GM12891 (cell line): ENCODE data around the gene NDUFS4.
A peak's percentile ranks its signal among the peaks of the same experiment; 100 is the strongest.
"Not testable (repeated sequence)": the region's sequence is repeated elsewhere in the genome, so short reads cannot be mapped to it uniquely, and the experiment has no call there.

Experiments
- DNase-seq: peaks from one replicate; pipeline ENCODE4 v3.0.0; 2011; ENCODE audit warnings: low spot score; ENCODE audit not compliant: insufficient read length
- FAIRE-seq: peaks from 2 replicates; lab custom pipeline; 2011; peaks lifted over from hg19 to GRCh38; lab: Jason Lieb, UNC
- PAX5 ChIP-seq: IDR thresholded peaks from 2 replicates; pipeline ENCODE4 v1.6.1; 2011; ENCODE audit warnings: low read length, moderate library complexity, mild to moderate bottlenecking; ENCODE audit not compliant: insufficient read depth, severe bottlenecking
- POLR2A ChIP-seq: IDR thresholded peaks from 2 replicates; pipeline ENCODE4 v1.6.1; 2011; ENCODE audit warnings: low read depth, low read length, control low read depth
- POLR2AphosphoS5 ChIP-seq: IDR thresholded peaks from 2 replicates; pipeline ENCODE4 v1.6.1; 2011; ENCODE audit warnings: low read depth, low read length, control low read depth
- POU2F2 ChIP-seq: IDR thresholded peaks from 2 replicates; pipeline ENCODE4 v1.6.1; 2011; ENCODE audit warnings: low read depth, mild to moderate bottlenecking, control low read depth, low read length, moderate library complexity
- SPI1 ChIP-seq: IDR thresholded peaks from 2 replicates; pipeline ENCODE4 v1.6.1; 2011; ENCODE audit warnings: low read depth, low read length, control low read depth
- TAF1 ChIP-seq: IDR thresholded peaks from 2 replicates; pipeline ENCODE4 v1.6.1; 2011; ENCODE audit warnings: low read depth, low read length, control low read depth

The NDUFS4 gene

DNA sequence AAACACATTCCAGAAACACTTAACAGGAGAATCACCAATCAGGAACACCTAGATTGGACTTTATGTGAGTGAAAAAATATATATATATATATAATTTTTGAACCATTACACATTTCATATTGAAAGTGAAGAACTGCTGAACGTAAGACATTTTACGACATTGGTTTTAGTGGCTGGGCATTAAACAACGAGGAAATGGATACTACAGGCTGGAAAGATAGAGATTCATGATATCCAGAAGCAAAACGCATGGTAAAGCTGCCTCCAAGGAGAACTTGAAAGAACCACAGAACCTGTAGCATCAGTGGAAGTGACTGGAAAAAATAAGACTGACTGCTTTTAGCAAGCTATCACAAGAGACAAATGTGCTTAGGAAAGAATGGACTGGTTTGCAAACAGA lies 13.2 kb upstream of the NDUFS4 start:
- FAIRE-seq (no peak), DNase-seq (no peak)
- TF ChIP-seq POLR2A (no peak), POLR2AphosphoS5 (no peak)

DNA sequence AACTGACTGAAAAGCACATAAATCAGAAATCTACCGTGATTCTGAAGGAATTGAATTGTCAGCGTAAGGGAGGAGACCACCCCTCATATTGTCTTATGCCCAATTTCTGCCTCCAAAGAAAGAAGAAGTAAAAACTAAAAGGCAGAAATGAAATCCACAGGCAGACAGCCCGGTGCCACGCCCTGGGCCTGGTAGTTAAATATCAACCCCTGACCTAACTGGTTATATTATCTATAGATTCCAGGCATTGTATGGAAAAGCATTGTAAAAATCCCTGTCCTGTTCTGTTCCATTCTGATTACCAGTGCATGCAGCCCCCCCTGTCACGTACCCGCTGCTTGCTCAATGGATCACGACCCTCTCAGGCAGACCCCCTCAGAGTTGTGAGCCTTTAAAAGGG lies 11.9 kb upstream of the NDUFS4 start:
- DNase-seq, FAIRE-seq: not testable (repeated sequence)

DNA sequence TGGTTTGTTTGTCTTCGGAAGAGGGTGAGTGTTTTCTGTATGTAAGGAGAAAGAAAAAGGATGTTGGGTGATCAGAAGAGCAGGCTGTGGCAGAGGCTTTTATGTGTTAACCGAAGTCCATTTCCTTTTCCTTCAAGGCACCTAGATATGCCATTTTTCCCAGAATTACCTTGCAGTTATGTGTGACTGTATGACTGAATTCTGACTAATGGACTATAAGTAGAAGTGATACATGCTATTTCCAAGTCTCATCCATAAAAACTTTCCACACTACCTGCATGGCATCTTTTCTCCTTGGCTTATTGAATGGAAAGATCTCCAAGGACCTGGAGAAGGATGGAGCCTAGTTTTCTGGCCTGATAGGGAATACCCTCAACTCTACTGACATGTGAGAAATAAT lies 10.6 kb upstream of the NDUFS4 start:
- FAIRE-seq (no peak), DNase-seq (no peak)
- TF ChIP-seq PAX5 (no peak), POLR2A (no peak), TAF1 (no peak), SPI1 (no peak), POLR2AphosphoS5 (no peak), POU2F2 (no peak)

DNA sequence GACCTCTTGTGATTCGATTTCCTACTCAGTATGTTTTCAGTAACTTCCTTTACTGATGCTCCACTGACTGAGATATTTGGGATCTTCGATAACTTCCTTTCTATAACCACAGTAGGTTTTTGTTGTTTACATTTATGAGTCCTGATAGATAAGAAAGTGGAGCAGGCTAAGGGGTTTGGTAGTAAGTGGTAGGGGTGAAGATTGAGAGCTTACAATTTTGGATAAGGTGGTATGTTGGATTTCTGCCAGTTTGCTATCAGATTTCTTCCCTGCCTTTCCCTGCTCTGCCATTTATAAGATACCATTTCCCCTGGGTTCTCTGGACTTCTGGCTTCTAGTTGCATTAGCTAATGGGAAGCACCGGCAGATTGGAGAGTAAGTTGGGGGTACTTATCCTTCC lies 7.9 kb upstream of the NDUFS4 start:
- TF ChIP-seq PAX5 (no peak), TAF1 (no peak), SPI1 (no peak), POU2F2 (no peak), POLR2AphosphoS5 (no peak), POLR2A (no peak)
- DNase-seq (no peak), FAIRE-seq (no peak)

DNA sequence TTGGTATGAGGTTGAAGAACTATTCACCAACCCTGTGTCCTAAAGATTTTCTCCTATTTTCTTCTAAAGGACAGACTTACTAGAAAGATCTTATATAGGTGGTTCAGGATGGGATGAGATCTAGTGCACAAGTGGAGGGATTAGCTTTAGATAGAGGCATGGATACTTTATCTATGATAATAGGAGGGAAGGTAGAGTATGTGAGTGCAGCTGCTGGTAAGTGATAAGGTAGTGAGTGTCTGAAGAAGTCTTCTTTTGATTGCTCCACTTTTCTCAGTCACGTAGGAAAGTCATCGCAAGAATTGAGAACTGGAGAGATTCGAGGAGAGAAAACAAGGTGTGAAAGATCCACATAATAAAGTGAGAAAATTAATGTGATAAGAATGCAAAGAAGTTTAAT lies 6.0 kb upstream of the NDUFS4 start:
- no peak for FAIRE-seq
- TF ChIP-seq POU2F2 = no peak
- no peak for TF ChIP-seq POLR2AphosphoS5
- TF ChIP-seq PAX5 = no peak
- no peak for TF ChIP-seq SPI1
- TF ChIP-seq TAF1 = no peak
- no peak for TF ChIP-seq POLR2A

DNA sequence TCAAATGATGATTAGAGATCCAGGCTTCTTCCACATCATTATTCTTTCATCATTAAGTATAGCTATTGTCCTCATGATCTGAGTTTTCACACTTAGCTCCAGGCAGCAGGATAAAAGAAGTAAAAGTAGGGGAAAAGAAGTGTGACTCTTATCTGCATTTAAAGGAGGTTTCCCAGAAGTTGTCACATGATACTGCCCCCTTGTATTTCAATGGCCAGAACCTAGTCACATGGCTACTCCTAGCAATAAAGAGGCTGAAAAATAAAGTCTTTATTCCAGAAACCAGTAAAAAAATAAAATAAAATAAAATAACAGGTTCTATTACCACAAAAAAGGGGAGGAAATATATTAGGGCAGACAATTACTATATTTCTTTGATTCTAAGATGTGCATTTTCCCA lies 5.3 kb upstream of the NDUFS4 start:
- no peak for DNase-seq
- FAIRE-seq = no peak
- TF ChIP-seq POLR2A (no peak), TAF1 (no peak), POLR2AphosphoS5 (no peak), POU2F2 (no peak), SPI1 (no peak), PAX5 (no peak)

More for the DNA sequence above, 6.0 kb upstream of the NDUFS4 start:
- no peak for DNase-seq

DNA sequence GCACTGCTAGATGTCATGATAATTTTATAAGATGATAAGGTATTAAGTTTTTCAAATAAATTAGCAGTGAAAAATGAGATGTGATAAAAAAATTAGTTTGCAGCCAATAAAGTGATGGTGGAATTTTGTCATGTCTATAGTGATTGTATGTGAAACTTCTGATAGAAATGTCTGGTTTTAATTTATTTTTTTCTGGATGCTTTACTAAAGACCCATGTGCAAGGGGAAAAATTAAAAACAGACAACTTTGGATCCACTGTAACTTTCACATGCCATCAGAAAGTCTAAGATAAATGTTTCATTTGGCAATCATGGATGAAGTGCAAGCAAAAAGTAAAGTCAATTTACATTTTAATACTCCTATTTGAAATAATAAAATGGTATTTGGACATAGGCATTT lies 4.4 kb upstream of the NDUFS4 start:
- DNase-seq (no peak), FAIRE-seq (no peak)
- TF ChIP-seq SPI1 = no peak
- no peak for TF ChIP-seq POU2F2

DNA sequence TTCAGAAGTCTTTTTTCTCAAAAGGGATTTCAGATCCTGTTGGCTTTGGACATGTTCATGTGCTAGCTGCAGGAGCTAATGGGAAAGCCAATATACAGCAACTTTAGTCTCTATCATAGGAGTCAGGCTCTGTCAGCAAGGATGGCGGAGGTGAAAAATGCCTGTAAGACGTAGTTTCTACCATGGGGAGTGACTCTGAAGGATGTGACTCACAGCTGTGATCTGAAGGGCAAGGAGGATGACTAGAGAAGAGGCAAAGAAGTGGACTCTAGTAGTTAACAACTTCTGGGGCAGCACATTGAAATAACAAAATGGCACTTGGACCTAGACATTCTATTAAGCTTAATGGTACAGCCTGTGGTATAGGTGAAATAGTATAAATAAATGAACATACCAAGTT lies 3.1 kb upstream of the NDUFS4 start:
- DNase-seq = no peak
- no peak for TF ChIP-seq PAX5
- no peak for FAIRE-seq

DNA sequence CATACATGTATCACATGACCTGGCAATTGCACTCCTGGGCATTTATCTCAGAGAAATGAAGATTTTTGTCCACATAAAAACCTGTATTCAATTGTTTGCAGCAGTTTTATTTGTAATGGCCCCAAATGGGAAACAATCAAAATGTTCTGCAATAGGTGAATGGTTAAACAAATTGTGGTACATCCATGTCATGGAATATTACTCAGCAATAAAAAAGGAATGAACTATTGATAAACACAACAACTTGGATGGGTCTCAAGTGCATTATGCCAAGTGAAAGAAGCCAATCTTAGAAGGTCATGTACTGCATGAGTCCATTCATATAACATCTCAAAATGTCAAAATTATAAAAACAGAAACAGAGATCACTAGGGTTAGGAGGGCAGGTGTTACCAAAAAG lies 1.5 kb upstream of the NDUFS4 start:
- DNase-seq = no peak
- TF ChIP-seq TAF1 (no peak), POLR2AphosphoS5 (no peak), PAX5 (no peak), SPI1 (no peak), POLR2A (no peak), POU2F2 (no peak)
- peak; percentile 13 for FAIRE-seq

DNA sequence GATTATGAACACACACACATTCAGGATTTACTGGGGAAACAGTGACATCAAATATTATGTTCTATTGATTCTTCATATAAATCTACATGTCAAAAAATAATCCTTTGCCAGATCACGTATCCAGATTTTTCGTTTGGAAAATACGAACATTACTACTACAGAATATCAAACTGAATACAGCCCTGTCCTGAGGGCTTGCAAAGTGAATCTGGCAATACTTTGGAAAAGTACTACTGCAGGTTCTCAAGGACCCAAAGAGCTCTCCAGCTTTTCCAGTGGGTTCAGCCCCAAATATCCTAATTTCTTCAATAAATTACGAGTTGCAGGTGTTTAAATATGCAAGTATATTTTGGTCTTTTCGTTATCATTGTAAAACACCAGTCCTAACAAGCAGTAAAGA lies 411 bp upstream of the NDUFS4 start:
- no peak for FAIRE-seq
- no peak for TF ChIP-seq POLR2AphosphoS5
- no peak for TF ChIP-seq TAF1
- no peak for TF ChIP-seq SPI1
- no peak for TF ChIP-seq POLR2A
- TF ChIP-seq POU2F2 = no peak
- no peak for TF ChIP-seq PAX5
- DNase-seq = no peak

DNA sequence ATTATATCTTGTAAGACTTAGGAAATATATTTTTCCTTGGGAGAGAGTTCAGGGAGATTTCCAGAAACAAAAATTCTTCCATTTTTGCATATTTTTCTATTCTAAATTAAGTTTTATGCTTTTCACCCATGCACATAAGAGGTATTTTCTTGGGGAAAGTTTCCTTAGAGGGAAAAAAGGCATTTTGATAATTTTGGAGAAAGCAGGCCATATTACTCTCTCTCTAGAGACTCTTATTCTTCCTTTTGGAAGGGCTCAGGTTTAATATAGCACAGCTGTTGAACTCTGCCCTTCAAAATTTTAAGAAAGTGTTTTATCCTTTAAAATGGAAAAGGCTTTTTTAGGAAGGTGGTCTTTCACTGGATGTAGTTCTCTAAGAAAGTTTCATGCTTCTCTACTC lies 8.0 kb downstream of the NDUFS4 start:
- no peak for TF ChIP-seq TAF1
- no peak for DNase-seq
- FAIRE-seq = no peak

DNA sequence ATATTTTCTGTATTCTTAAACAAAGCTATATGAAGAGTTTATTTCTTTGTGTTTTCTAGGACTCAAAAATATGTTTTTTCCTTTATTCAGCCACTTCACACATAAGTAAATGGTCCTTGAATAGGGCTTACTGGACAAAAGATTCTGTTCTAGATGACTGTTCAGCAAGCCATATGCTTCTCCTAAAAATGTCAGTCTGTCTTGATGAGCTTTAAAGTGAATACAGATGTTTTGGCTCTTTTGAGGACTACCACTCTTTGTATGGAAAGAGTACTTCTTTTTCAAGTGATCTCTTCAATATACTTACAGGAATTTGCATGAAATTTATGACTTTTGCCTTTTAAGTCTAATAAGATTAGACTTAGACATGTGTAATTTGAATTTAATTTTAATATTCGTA lies 8.4 kb downstream of the NDUFS4 start:
- DNase-seq = no peak
- FAIRE-seq = no peak

More for the DNA sequence above, 8.4 kb downstream of the NDUFS4 start:
- TF ChIP-seq POLR2A = no peak
- no peak for TF ChIP-seq TAF1
- TF ChIP-seq POLR2AphosphoS5 = no peak
- no peak for TF ChIP-seq POU2F2
- no peak for TF ChIP-seq PAX5
- TF ChIP-seq SPI1 = no peak
